Gastroesophageal sphincter (tissue), 4 donors: ENCODE measurements around the gene HYKK. TPM values are rescaled to one million over a fixed set of nuclear protein-coding genes. Genes with fewer than 3 reads are reported as not detected.

ENCODE experiments used
- ATAC-seq: fragments of 150-250 bp; one replicate; pipeline ENCODE4 v1.9.1; 2016; ENCODE audit warnings: mild to moderate bottlenecking, moderate library complexity
- H3K27ac ChIP-seq, 4 donors: fragments of 200-600 bp; sonication (generic) in 3 of 4; 1 replicate in 3 of 4; 2 replicates in 1 of 4; pipeline ENCODE4 v1.5.1; 2016 to 2019
- H3K27me3 ChIP-seq: fragments of 200-600 bp; sonication (generic); one replicate; pipeline ENCODE4 v1.5.1; 2019
- H3K36me3 ChIP-seq, 2 donors: fragments of 200-600 bp; sonication (generic); one replicate each; pipeline ENCODE4 v1.5.1; 2019; ENCODE audit warnings: control low read depth in 1 of 2
- H3K4me1 ChIP-seq, 3 donors: fragments of 200-600 bp; sonication (generic); 1 replicate in 2 of 3; 2 replicates in 1 of 3; pipeline ENCODE4 v1.5.1; 2016 to 2019; ENCODE audit warnings: control low read depth in 2 of 3
- H3K4me3 ChIP-seq, 2 donors: fragments of 200-600 bp; sonication (generic); one replicate each; pipeline ENCODE4 v1.5.1; 2019; ENCODE audit warnings: mild to moderate bottlenecking in 1 of 2, moderate library complexity in 1 of 2
- H3K9me3 ChIP-seq, 3 donors: fragments of 200-600 bp; sonication (generic); one replicate each; pipeline ENCODE4 v1.5.1; 2017 to 2019; ENCODE audit warnings: control low read depth in 2 of 3
- EP300 ChIP-seq: sonication (generic); formaldehyde crosslinking; IDR thresholded peaks from one replicate; pipeline ENCODE4 v1.6.1; 2017; ENCODE audit warnings: antibody characterized with exemption, mild to moderate bottlenecking
- POLR2A ChIP-seq, 2 donors: fragments of 450-650 bp; IDR thresholded peaks; one replicate each; pipeline ENCODE4 v1.6.1; 2017; ENCODE audit warnings: antibody characterized with exemption in 2 of 2, mild to moderate bottlenecking in 2 of 2, moderate library complexity in 1 of 2
- POLR2AphosphoS5 ChIP-seq: sonication (generic); formaldehyde crosslinking; IDR thresholded peaks from one replicate; pipeline ENCODE4 v1.6.1; 2017; ENCODE audit warnings: antibody characterized with exemption
- WGBS, 2 donors: methylation state at CpG; one replicate each; pipeline ENCODE4 v1.1.5; 2018; ENCODE audit warnings: low coverage in 1 of 2; 5-methylcytosine and 5-hydroxymethylcytosine counted together
- total RNA-seq, 4 donors: library from RNA; depleted of rRNA; stranded (reverse); fragments of >200 nt; gene quantifications; one replicate each; pipeline ENCODE4 v1.1.0, GENCODE V29; 2016
- TF ChIP-seq, protein P1 (sequence below), 4 experiments: fragments of 200-600 bp in 2 of 4; fragments of 450-650 bp in 2 of 4; sonication (generic) in 1 of 4; IDR thresholded peaks; one replicate each; pipeline ENCODE4 v1.5.1; 2017 to 2019; ENCODE audit warnings: antibody characterized with exemption in 4 of 4, mild to moderate bottlenecking in 2 of 4, moderate library complexity in 2 of 4

The HYKK gene
- total RNA-seq, 4 donors from 2014 or later = 4.7 to 13.7 (median 5.7) TPM

DNA sequence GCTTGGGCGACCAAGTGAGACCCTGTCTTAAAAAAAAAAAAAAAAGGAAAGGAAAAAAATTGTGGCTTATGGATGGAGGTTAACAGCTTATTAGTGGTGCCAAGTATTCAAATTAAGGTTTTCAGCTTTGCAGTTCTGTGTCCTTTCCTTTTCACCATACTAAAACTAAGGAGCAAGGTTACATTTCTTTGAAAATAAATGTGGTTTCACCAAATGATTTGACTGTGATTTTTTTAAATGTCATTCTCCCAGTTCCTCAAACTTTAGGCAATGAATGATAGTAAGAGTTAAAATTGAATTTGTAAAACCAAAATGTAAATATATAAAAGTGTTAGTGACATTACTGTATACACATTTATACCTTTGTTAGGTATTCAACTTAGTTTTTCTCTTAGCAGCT, 67.6 kb downstream of the HYKK start:
- Histone ChIP-seq H3K27me3 (peaks cover 14% of the 10 kb centered on the region), H3K4me1 (no peaks in the 10 kb centered on the region), H3K4me3 (no peak overlapping the region), H3K36me3 (no peaks in the 10 kb centered on the region), H3K9me3 (no peaks in the 10 kb centered on the region), H3K27ac (no peak overlapping the region)
- WGBS, 2 donors = 100% methylated on average over 1 of the region's 1 CpG; no CpG with 5 or more reads in 1 of the 2 donors
- no peak for ATAC-seq
- no peak for TF ChIP-seq EP300
- TF ChIP-seq, protein P1, sequence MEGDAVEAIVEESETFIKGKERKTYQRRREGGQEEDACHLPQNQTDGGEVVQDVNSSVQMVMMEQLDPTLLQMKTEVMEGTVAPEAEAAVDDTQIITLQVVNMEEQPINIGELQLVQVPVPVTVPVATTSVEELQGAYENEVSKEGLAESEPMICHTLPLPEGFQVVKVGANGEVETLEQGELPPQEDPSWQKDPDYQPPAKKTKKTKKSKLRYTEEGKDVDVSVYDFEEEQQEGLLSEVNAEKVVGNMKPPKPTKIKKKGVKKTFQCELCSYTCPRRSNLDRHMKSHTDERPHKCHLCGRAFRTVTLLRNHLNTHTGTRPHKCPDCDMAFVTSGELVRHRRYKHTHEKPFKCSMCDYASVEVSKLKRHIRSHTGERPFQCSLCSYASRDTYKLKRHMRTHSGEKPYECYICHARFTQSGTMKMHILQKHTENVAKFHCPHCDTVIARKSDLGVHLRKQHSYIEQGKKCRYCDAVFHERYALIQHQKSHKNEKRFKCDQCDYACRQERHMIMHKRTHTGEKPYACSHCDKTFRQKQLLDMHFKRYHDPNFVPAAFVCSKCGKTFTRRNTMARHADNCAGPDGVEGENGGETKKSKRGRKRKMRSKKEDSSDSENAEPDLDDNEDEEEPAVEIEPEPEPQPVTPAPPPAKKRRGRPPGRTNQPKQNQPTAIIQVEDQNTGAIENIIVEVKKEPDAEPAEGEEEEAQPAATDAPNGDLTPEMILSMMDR (IDR thresholded peaks at IDR 0.05) = no peak
- TF ChIP-seq POLR2A (IDR thresholded peaks at IDR 0.05) = no peak
- TF ChIP-seq POLR2AphosphoS5 = no peak

Other genes starting within 250 kb of the HYKK start
- gene DNAJA4, start 243.0 kb upstream of the HYKK start, total RNA-seq = 10 to 100 TPM in 3 of 4 donors, 1 to 10 TPM in 1; 9.9 to 33.9 (median 24.5) TPM
- gene SKIC8, start 208.0 kb upstream of the HYKK start, total RNA-seq = 10 to 100 TPM; 31.1 to 59.0 (median 44.4) TPM
- gene CRABP1, start 167.2 kb upstream of the HYKK start, total RNA-seq = 1 to 10 TPM in 2 of 4 donors, under 1 TPM in 1, not detected in 1; 0.50 to 5.3 (median 3.6) TPM
- gene IREB2, start 69.4 kb upstream of the HYKK start, total RNA-seq = 10 to 100 TPM; 16.9 to 33.5 (median 25.9) TPM
- gene PSMA4, start 32.9 kb downstream of the HYKK start, total RNA-seq = 100 to 1,000 TPM in 3 of 4 donors, 10 to 100 TPM in 1; 99.9 to 191 (median 118) TPM
- 1 to 10 TPM in 3 of 4 donors, under 1 TPM in 1; 0.93 to 4.0 (median 1.6) TPM for gene CHRNA5, start 57.9 kb downstream of the HYKK start, total RNA-seq
- gene CHRNA3, start 113.4 kb downstream of the HYKK start, total RNA-seq = 1 to 10 TPM in 3 of 4 donors, not detected in 1; 1.1 to 3.1 (median 1.1) TPM
- 1 to 10 TPM in 1 of 4 donors, under 1 TPM in 1, not detected in 2; 0.10 to 1.1 TPM for gene CHRNB4, start 133.6 kb downstream of the HYKK start, total RNA-seq